HepG2 (cell line): ENCODE results near the gene IL12B. TPM values are rescaled to one million over a fixed set of nuclear protein-coding genes. Genes with fewer than 3 reads are reported as not detected.

Experiments
- ATAC-seq: fragments of 200-7000 bp; cut with Tn5 transposase; 3 replicates; pipeline ENCODE4 v1.9.1; 2020; ENCODE audit warnings: mild to moderate bottlenecking, moderate library complexity
- BruUV-seq: library from RNA; stranded (reverse); fragments of 400-500 nt; replicated peaks from 2 replicates; lab custom pipeline; 2021; lab: Mats Ljungman, UMichigan
- CTCF ChIA-PET: fragments of 300-600 bp; formaldehyde crosslinking; extraction: SDS; loops from one replicate; lab custom pipeline; 2021; ENCODE audit warnings: low total read pairs, inconsistent platforms, low intra/inter-chr PET ratio; lab: Yijun Ruan, JAX
- POLR2A ChIA-PET: fragments of 350-600 bp; sonication (Branson Sonifier 250); formaldehyde crosslinking; loops from one replicate; lab custom pipeline; 2020; ENCODE audit warnings: antibody characterized with exemption, inconsistent platforms; lab: Yijun Ruan, JAX
- DNase-seq: peaks from one replicate; pipeline ENCODE4 v3.0.0-alpha.2; 2015; ENCODE audit warnings: low spot score
- FAIRE-seq: peaks from 3 replicates; lab custom pipeline; 2011; peaks lifted over from hg19 to GRCh38; lab: Jason Lieb, UNC
- H2AFZ ChIP-seq: one replicate; pipeline ENCODE4 v1.6.1; 2011; ENCODE audit warnings: low read length, inconsistent platforms
- H3K27ac ChIP-seq: fragments of 300-600 bp; 3 replicates; pipeline ENCODE4 v1.8.0; 2011; ENCODE audit warnings: mixed run types, mild to moderate bottlenecking, mixed read lengths, low read length, inconsistent platforms; ENCODE audit not compliant: insufficient read depth; ENCODE audit errors: extremely low read length
- H3K27me3 ChIP-seq, 2 experiments: fragments of 200-600 bp in 1 of 2; 2 replicates in 1 of 2; 3 replicates in 1 of 2; pipeline versions ENCODE4 v1.6.0 to v1.8.0; 2011; ENCODE audit warnings: low read length in 2 of 2, mild to moderate bottlenecking in 2 of 2, moderate library complexity in 2 of 2, inconsistent platforms in 1 of 2; ENCODE audit not compliant: insufficient read depth in 2 of 2, control insufficient read depth in 1 of 2
- H3K36me3 ChIP-seq, 2 experiments: fragments of 200-600 bp in 1 of 2; replicated peaks in 1 of 2; 2 replicates in 1 of 2; 3 replicates in 1 of 2; pipeline versions ENCODE4 v1.5.1 to v1.8.0; 2011; ENCODE audit warnings: low read length in 2 of 2, inconsistent platforms in 1 of 2; ENCODE audit not compliant: insufficient read depth in 2 of 2, control insufficient read depth in 1 of 2
- H3K4me1 ChIP-seq: 2 replicates; pipeline ENCODE4 v1.5.1; 2012; ENCODE audit warnings: low read length, inconsistent platforms; ENCODE audit not compliant: insufficient read depth
- H3K4me2 ChIP-seq: 2 replicates; pipeline ENCODE4 v1.6.0; 2011; ENCODE audit warnings: low read depth, low read length, inconsistent platforms
- H3K4me3 ChIP-seq, 3 experiments: fragments of 200-600 bp in 1 of 3; sonication (generic), shearing (Covaris generic) in 1 of 3; replicated peaks in 1 of 3; 2 replicates each; pipeline ENCODE4 v1.5.1; 2011 to 2016; ENCODE audit warnings: low read length in 3 of 3, inconsistent platforms in 2 of 3, low read depth in 2 of 3, mild to moderate bottlenecking in 2 of 3, control low read depth in 1 of 3, mixed read lengths in 1 of 3; ENCODE audit not compliant: insufficient read depth in 1 of 3
- H3K79me2 ChIP-seq: one replicate; pipeline ENCODE4 v1.6.1; 2011; ENCODE audit warnings: low read length, inconsistent platforms; ENCODE audit not compliant: insufficient read depth
- H3K9ac ChIP-seq: 2 replicates; pipeline ENCODE4 v1.6.0; 2011; ENCODE audit warnings: mild to moderate bottlenecking, low read depth, low read length, inconsistent platforms; ENCODE audit not compliant: insufficient read depth
- H3K9me3 ChIP-seq: 2 replicates; pipeline ENCODE4 v1.5.1; 2012; ENCODE audit warnings: mild to moderate bottlenecking, low read length
- H4K20me1 ChIP-seq: 2 replicates; pipeline ENCODE4 v1.6.0; 2011; ENCODE audit warnings: inconsistent platforms, mild to moderate bottlenecking, low read length, moderate library complexity; ENCODE audit not compliant: insufficient read depth
- FLYWCH1 ChIP-seq: sonication (generic); formaldehyde crosslinking; IDR thresholded peaks from 2 replicates; pipeline ENCODE4 v1.8.1; 2023; ENCODE audit warnings: mild to moderate bottlenecking, missing genetic modification reagents
- HNF4G ChIP-seq, 2 experiments: sonication (generic) in 1 of 2; formaldehyde crosslinking in 1 of 2; IDR thresholded peaks; 2 replicates each; pipeline versions ENCODE4 v1.4.0 to v1.6.1; 2011 to 2020; ENCODE audit warnings: borderline replicate concordance in 2 of 2, low read depth in 2 of 2, mild to moderate bottlenecking in 2 of 2, low read length in 1 of 2, missing genetic modification reagents in 1 of 2, moderate library complexity in 1 of 2
- PTBP1 ChIP-seq: fragments of 200-400 bp; formaldehyde crosslinking; IDR thresholded peaks from 2 replicates; pipeline ENCODE4 v1.6.1; 2018; ENCODE audit warnings: low read length, low read depth; ENCODE audit not compliant: poor library complexity, severe bottlenecking
- XBP1 ChIP-seq: sonication (generic); formaldehyde crosslinking; IDR thresholded peaks from 2 replicates; pipeline ENCODE4 v1.5.0; 2020; ENCODE audit warnings: missing genetic modification reagents
- ZNF225 ChIP-seq: sonication (generic); formaldehyde crosslinking; IDR thresholded peaks from 2 replicates; pipeline ENCODE4 v1.4.0; 2020; ENCODE audit warnings: mild to moderate bottlenecking, missing genetic modification reagents
- ZNF3 ChIP-seq: IDR thresholded peaks from 2 replicates; pipeline ENCODE4 v1.7.0; 2017; ENCODE audit warnings: inconsistent platforms
- ZNF446 ChIP-seq: sonication (generic); formaldehyde crosslinking; IDR thresholded peaks from 2 replicates; pipeline ENCODE4 v1.5.0; 2020; ENCODE audit warnings: mild to moderate bottlenecking, missing genetic modification reagents
- ZNF563 ChIP-seq: sonication (generic); formaldehyde crosslinking; IDR thresholded peaks from 2 replicates; pipeline ENCODE4 v1.8.0; 2022; ENCODE audit warnings: mild to moderate bottlenecking, moderate library complexity, missing genetic modification reagents
- ZNF644 ChIP-seq: IDR thresholded peaks from 2 replicates; pipeline ENCODE4 v1.6.1; 2016; ENCODE audit warnings: low read depth
- WGBS: methylation state at CpG from one replicate; pipeline ENCODE4 v1.1.6; 2017; ENCODE audit warnings: low lambda C conversion rate; 5-methylcytosine and 5-hydroxymethylcytosine counted together
- in situ Hi-C: cut with HindIII; loops from 2 replicates; pipeline ENCODE4 v1.10.0; 2017; ENCODE audit warnings: low pct_unique_long_range_greater_than_20kb; ENCODE audit not compliant: extremely low pct_ligation_motif_present
- intact Hi-C: fragments of 100-400 bp; cut with micrococcal nuclease; formaldehyde crosslinking; loops from one replicate; pipeline ENCODE4 v1.10.0; 2022; ENCODE audit not compliant: unreplicated experiment
- polyA plus RNA-seq, 8 experiments: library from polyadenylated mRNA; depleted of rRNA in 3 of 8; stranded (reverse) in 7 of 8; unstranded in 1 of 8; fragments of >200 nt; fragmentation: Illumina TruSeq in 4 of 8; extraction: Trizol in 4 of 8; gene quantifications; 2 replicates each; pipeline versions ENCODE4 v1.2.1 to v1.2.3, GENCODE V29; 2011 to 2016; ENCODE audit warnings: low read depth in 4 of 8, missing spikeins in 1 of 8, mixed read lengths in 1 of 8; ENCODE audit not compliant: insufficient read depth in 1 of 8
- total RNA-seq, 5 experiments: library from RNA; depleted of rRNA; stranded (reverse); fragments of >200 nt; fragmentation: Illumina TruSeq; extraction: Trizol; gene quantifications; 2 replicates each; pipeline ENCODE4 v1.2.3, GENCODE V29; 2016; ENCODE audit warnings: low read depth in 1 of 5
- TF ChIP-seq, protein P1 (sequence below): sonication (generic); formaldehyde crosslinking; IDR thresholded peaks from 2 replicates; pipeline ENCODE4 v1.5.0; 2020; ENCODE audit warnings: mild to moderate bottlenecking, missing genetic modification reagents
- TF ChIP-seq, protein P2 (sequence below): sonication (generic); formaldehyde crosslinking; IDR thresholded peaks from 2 replicates; pipeline ENCODE4 v1.4.0; 2020; ENCODE audit warnings: mild to moderate bottlenecking, missing genetic modification reagents
- TF ChIP-seq, protein P3 (sequence below): sonication (generic); formaldehyde crosslinking; IDR thresholded peaks from 2 replicates; pipeline ENCODE4 v1.4.0; 2020; ENCODE audit warnings: mild to moderate bottlenecking, missing genetic modification reagents
- TF ChIP-seq, protein P4 (sequence below): sonication (generic); formaldehyde crosslinking; IDR thresholded peaks from 2 replicates; pipeline ENCODE4 v1.8.1; 2023; ENCODE audit warnings: missing genetic modification reagents, inconsistent platforms, borderline replicate concordance
- TF ChIP-seq, protein P5 (sequence below): sonication (generic); formaldehyde crosslinking; IDR thresholded peaks from 2 replicates; pipeline ENCODE4 v1.4.0; 2020; ENCODE audit warnings: low read depth, mild to moderate bottlenecking, missing genetic modification reagents
- TF ChIP-seq, protein P6 (sequence below): sonication (generic); formaldehyde crosslinking; IDR thresholded peaks from 2 replicates; pipeline ENCODE4 v1.4.0; 2020; ENCODE audit warnings: mild to moderate bottlenecking, low read depth, missing genetic modification reagents
- TF ChIP-seq, protein P7 (sequence below): IDR thresholded peaks from 2 replicates; pipeline ENCODE4 v1.6.1; 2016; ENCODE audit warnings: mild to moderate bottlenecking

The IL12B gene
- total and polyA plus RNA-seq, 2 of the 13 experiments (the other 11 are each of a cell fraction or from before 2014, with no cell fraction given) = not detected

DNA sequence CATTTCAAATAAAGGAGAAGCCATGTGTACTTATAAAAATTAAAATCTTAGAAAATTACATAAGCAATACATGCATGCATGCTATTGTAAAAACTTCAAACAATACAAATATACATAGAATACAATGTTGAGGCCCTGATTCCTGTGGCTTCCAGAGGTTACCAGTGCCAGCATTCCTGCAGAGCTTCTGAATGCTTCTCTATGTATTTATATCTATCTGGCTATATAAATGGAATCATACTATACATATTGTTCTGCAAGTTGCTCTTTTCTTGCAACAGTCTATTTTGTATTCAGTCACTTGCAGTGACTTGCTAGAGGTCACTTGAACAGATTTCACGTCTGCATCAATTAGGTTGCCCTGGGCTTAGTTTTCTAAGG, 3.2 kb upstream of the IL12B start:
- POLR2A ChIA-PET = no interaction called here
- H3K4me2 ChIP-seq = no peak overlapping the region
- no peak overlapping the region for H2AFZ ChIP-seq
- FAIRE-seq (no peak), DNase-seq (no peak), ATAC-seq (no peak)
- no peaks in the 10 kb centered on the region for H3K79me2 ChIP-seq
- H3K27ac ChIP-seq = no peak overlapping the region
- in situ Hi-C loops (no loop called here), intact Hi-C loops (loop anchor here (5.0 kb wide), 1 partner anchor 329 kb away; no protein-coding TSS in a partner anchor)
- no peak overlapping the region for H3K9ac ChIP-seq
- 8% methylated on average over 1 of the region's 1 CpG for WGBS
- no peaks in the 10 kb centered on the region for H4K20me1 ChIP-seq
- CTCF ChIA-PET = no interaction called here
- 0 out of 2 replicates have a peak, but pooled peaks cover 4% of the 10 kb centered on the region for H3K4me1 ChIP-seq
- BruUV-seq = no TSS peak
- TF ChIP-seq ZNF3 (CRISPR knock-in tag) = no peak
- TF ChIP-seq, protein P1, sequence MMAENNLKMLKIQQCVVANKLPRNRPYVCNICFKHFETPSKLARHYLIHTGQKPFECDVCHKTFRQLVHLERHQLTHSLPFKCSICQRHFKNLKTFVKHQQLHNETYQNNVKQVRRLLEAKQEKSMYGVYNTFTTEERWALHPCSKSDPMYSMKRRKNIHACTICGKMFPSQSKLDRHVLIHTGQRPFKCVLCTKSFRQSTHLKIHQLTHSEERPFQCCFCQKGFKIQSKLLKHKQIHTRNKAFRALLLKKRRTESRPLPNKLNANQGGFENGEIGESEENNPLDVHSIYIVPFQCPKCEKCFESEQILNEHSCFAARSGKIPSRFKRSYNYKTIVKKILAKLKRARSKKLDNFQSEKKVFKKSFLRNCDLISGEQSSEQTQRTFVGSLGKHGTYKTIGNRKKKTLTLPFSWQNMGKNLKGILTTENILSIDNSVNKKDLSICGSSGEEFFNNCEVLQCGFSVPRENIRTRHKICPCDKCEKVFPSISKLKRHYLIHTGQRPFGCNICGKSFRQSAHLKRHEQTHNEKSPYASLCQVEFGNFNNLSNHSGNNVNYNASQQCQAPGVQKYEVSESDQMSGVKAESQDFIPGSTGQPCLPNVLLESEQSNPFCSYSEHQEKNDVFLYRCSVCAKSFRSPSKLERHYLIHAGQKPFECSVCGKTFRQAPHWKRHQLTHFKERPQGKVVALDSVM (CRISPR knock-in tag) = no peak
- no peak for TF ChIP-seq ZNF644 (CRISPR knock-in tag)
- TF ChIP-seq, protein P2, sequence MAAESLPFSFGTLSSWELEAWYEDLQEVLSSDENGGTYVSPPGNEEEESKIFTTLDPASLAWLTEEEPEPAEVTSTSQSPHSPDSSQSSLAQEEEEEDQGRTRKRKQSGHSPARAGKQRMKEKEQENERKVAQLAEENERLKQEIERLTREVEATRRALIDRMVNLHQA (CRISPR knock-in tag) = no peak
- no peak for TF ChIP-seq HNF4G (IDR thresholded peaks at IDR 0.05; ENCODE audit: borderline replicate concordance, low read depth, low read length)
- no peak for TF ChIP-seq HNF4G (CRISPR knock-in tag; IDR thresholded peaks at IDR 0.05; ENCODE audit: borderline replicate concordance, low read depth)
- TF ChIP-seq, protein P3, sequence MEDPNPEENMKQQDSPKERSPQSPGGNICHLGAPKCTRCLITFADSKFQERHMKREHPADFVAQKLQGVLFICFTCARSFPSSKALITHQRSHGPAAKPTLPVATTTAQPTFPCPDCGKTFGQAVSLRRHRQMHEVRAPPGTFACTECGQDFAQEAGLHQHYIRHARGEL (CRISPR knock-in tag) = no peak
- TF ChIP-seq, protein P4, sequence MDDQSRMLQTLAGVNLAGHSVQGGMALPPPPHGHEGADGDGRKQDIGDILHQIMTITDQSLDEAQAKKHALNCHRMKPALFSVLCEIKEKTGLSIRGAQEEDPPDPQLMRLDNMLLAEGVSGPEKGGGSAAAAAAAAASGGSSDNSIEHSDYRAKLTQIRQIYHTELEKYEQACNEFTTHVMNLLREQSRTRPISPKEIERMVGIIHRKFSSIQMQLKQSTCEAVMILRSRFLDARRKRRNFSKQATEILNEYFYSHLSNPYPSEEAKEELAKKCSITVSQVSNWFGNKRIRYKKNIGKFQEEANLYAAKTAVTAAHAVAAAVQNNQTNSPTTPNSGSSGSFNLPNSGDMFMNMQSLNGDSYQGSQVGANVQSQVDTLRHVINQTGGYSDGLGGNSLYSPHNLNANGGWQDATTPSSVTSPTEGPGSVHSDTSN (CRISPR knock-in tag) = no peak
- TF ChIP-seq FLYWCH1 (CRISPR knock-in tag) = no peak
- TF ChIP-seq, protein P5, sequence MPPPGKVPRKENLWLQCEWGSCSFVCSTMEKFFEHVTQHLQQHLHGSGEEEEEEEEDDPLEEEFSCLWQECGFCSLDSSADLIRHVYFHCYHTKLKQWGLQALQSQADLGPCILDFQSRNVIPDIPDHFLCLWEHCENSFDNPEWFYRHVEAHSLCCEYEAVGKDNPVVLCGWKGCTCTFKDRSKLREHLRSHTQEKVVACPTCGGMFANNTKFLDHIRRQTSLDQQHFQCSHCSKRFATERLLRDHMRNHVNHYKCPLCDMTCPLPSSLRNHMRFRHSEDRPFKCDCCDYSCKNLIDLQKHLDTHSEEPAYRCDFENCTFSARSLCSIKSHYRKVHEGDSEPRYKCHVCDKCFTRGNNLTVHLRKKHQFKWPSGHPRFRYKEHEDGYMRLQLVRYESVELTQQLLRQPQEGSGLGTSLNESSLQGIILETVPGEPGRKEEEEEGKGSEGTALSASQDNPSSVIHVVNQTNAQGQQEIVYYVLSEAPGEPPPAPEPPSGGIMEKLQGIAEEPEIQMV = no peak
- TF ChIP-seq XBP1 (CRISPR knock-in tag) = no peak
- TF ChIP-seq ZNF563 (CRISPR knock-in tag) = no peak
- TF ChIP-seq ZNF446 (CRISPR knock-in tag) = no peak
- TF ChIP-seq, protein P6, sequence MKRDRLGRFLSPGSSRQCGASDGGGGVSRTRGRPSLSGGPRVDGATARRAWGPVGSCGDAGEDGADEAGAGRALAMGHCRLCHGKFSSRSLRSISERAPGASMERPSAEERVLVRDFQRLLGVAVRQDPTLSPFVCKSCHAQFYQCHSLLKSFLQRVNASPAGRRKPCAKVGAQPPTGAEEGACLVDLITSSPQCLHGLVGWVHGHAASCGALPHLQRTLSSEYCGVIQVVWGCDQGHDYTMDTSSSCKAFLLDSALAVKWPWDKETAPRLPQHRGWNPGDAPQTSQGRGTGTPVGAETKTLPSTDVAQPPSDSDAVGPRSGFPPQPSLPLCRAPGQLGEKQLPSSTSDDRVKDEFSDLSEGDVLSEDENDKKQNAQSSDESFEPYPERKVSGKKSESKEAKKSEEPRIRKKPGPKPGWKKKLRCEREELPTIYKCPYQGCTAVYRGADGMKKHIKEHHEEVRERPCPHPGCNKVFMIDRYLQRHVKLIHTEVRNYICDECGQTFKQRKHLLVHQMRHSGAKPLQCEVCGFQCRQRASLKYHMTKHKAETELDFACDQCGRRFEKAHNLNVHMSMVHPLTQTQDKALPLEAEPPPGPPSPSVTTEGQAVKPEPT (CRISPR knock-in tag) = no peak
- TF ChIP-seq PTBP1 = no peak
- TF ChIP-seq, protein P7, sequence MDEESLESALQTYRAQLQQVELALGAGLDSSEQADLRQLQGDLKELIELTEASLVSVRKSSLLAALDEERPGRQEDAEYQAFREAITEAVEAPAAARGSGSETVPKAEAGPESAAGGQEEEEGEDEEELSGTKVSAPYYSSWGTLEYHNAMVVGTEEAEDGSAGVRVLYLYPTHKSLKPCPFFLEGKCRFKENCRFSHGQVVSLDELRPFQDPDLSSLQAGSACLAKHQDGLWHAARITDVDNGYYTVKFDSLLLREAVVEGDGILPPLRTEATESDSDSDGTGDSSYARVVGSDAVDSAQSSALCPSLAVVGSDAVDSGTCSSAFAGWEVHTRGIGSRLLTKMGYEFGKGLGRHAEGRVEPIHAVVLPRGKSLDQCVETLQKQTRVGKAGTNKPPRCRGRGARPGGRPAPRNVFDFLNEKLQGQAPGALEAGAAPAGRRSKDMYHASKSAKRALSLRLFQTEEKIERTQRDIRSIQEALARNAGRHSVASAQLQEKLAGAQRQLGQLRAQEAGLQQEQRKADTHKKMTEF = no peak
- no peak for TF ChIP-seq ZNF225 (CRISPR knock-in tag)
- H3K36me3 ChIP-seq = no peaks in the 10 kb centered on the region
- peaks cover 0 to 12% of the 10 kb centered on the region in 2 experiments; a peak in 2 of 5 replicates for H3K27me3 ChIP-seq
- H3K9me3 ChIP-seq = no peaks in the 10 kb centered on the region
- no peak overlapping the region for H3K4me3 ChIP-seq
